Activated CD8-positive, alpha-beta memory T cell treated with anti-CD3 and anti-CD28 coated beads for 24 hours (primary cell): ENCODE data around the gene CEP19.

Experiments
- DNase-seq: peaks from one replicate; pipeline ENCODE4 v3.0.0-alpha.2; 2020

Gene CEP19

GRCh38 chr3:196662711-196663571 lies 49.1 kb downstream of the CEP19 start:
- no peak for DNase-seq

GRCh38 chr3:196662033-196662432 lies 50.0 kb downstream of the CEP19 start:
- DNase-seq = no peak

DNA sequence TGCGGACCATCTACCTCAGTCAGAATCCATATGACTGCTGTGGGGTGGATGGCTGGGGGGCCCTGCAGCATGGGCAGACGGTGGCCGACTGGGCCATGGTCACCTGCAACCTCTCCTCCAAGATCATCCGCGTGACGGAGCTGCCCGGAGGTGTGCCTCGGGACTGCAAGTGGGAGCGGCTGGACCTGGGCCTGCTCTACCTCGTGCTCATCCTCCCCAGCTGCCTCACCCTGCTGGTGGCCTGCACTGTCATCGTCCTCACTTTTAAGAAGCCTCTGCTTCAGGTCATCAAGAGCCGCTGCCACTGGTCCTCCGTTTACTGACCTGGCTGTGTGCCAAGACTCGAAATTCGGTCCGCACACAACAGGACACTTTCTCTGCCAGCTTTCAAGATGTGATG lies 50.6 kb downstream of the CEP19 start:
- no peak for DNase-seq

DNA sequence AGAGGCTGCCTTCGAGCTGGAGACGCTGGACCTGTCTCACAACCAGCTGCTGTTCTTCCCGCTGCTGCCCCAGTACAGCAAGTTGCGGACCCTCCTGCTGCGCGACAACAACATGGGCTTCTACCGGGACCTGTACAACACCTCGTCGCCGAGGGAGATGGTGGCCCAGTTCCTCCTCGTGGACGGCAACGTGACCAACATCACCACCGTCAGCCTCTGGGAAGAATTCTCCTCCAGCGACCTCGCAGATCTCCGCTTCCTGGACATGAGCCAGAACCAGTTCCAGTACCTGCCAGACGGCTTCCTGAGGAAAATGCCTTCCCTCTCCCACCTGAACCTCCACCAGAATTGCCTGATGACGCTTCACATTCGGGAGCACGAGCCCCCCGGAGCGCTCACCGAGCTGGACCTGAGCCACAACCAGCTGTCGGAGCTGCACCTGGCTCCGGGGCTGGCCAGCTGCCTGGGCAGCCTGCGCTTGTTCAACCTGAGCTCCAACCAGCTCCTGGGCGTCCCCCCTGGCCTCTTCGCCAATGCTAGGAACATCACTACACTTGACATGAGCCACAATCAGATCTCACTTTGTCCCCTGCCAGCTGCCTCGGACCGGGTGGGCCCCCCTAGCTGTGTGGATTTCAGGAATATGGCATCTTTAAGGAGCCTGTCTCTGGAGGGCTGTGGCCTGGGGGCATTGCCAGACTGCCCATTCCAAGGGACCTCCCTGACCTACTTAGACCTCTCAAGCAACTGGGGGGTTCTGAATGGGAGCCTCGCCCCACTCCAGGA lies 51.5 kb downstream of the CEP19 start:
- no peak for DNase-seq

DNA sequence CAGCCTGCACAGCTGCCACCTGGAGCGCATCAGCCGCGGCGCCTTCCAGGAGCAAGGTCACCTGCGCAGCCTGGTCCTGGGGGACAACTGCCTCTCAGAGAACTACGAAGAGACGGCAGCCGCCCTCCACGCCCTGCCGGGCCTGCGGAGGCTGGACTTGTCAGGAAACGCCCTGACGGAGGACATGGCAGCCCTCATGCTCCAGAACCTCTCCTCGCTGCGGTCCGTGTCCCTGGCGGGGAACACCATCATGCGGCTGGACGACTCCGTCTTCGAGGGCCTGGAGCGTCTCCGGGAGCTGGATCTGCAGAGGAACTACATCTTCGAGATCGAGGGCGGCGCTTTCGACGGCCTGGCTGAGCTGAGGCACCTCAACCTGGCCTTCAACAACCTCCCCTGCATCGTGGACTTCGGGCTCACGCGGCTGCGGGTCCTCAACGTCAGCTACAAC lies 52.1 kb downstream of the CEP19 start:
- DNase-seq = no peak
